PFSK-1 (cell line): ENCODE results near the gene KXD1.

Experiments used
- POLR2AphosphoS5 ChIP-seq: IDR thresholded peaks from 2 replicates; pipeline ENCODE4 v1.6.1; 2012; ENCODE audit warnings: low read depth, mild to moderate bottlenecking, control low read depth, low read length, moderate library complexity
- REST ChIP-seq, 2 experiments: IDR thresholded peaks; 2 replicates each; pipeline versions ENCODE4 v1.6.1 to v1.8.0; 2011 to 2012; ENCODE audit warnings: low read depth in 2 of 2, low read length in 2 of 2, control low read depth in 1 of 2, inconsistent platforms in 1 of 2, mild to moderate bottlenecking in 1 of 2, moderate library complexity in 1 of 2; ENCODE audit not compliant: insufficient read depth in 1 of 2
- SIN3A ChIP-seq: IDR thresholded peaks from 2 replicates; pipeline ENCODE4 v1.6.1; 2012; ENCODE audit warnings: mild to moderate bottlenecking, low read length, moderate library complexity, borderline replicate concordance; ENCODE audit not compliant: insufficient read depth
- TAF1 ChIP-seq: IDR thresholded peaks from 2 replicates; pipeline ENCODE4 v1.6.1; 2012; ENCODE audit warnings: low read length, control low read depth, borderline replicate concordance; ENCODE audit not compliant: insufficient read depth

DNA sequence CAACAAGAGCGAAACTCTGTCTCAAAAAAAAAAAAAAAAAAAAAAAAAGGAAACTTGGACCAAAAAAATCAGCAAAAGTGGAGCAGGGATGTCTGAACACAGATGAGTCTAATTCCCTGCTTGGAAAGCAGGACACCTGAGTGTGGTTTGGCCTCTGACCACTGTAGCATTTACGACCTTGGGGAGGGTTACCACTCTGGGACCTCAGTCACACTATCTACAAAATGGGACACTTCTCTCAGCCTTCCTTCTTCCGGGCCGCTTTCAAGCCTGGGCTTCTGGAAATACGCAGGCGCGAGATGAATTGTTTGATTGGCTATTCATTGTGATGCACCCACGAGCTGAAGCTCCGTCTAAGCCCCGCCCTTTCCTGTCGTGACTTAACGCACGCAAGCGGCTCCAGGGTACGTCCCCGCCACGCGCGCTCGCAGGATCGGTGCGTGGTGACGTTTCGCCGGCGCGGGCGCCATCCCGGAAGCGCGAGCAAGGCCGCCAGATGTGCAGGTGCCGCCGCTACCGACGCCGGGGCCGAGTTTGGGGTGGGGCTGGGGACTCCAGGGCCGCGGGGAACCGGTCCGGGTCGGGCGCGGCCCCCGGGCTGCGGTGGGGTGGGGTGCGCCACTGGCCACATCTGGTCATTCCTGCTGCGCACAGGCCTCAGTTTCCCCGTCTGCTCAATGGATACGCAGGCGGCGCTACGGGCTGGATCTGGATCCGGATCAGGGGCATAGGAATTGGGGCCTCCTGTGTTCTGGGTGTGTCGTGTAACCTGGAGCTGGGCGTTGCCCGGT is at the start of gene KXD1:
- TF ChIP-seq POLR2AphosphoS5: peak; percentile 80
- no peak; the same call in 1 of the 2 replicates for TF ChIP-seq TAF1
- no peak for TF ChIP-seq REST (IDR thresholded peaks at IDR 0.05; ENCODE audit: insufficient read depth in 1 of 2, low read depth in 2 of 2, low read length in 2 of 2)
- peak; percentile 71; the same call in 1 of the 2 replicates for TF ChIP-seq SIN3A
